DOHH2 (cell line): ENCODE data around the gene DISP2.
A peak's percentile ranks its signal among the peaks of the same experiment; 100 is the strongest.

Experiments used
- H3F3A ChIP-seq: fragments of 200-600 bp; sonication (generic), shearing (Covaris generic); 2 replicates; pipeline ENCODE4 v1.6.0; 2016; ENCODE audit warnings: antibody characterized with exemption, mild to moderate bottlenecking; ENCODE audit not compliant: control insufficient read depth, insufficient read depth
- H3K27ac ChIP-seq: fragments of 200-600 bp; sonication (generic); 2 replicates; pipeline ENCODE4 v1.5.1; 2014; ENCODE audit warnings: low read depth, mild to moderate bottlenecking, low read length, moderate library complexity
- H3K27me3 ChIP-seq: fragments of 200-600 bp; sonication (generic); 2 replicates; pipeline ENCODE4 v1.6.1; 2014; ENCODE audit warnings: mild to moderate bottlenecking, low read length, mixed read lengths; ENCODE audit not compliant: control insufficient read depth
- H3K36me3 ChIP-seq: fragments of 200-600 bp; sonication (generic); 2 replicates; pipeline ENCODE4 v1.6.1; 2014; ENCODE audit warnings: mild to moderate bottlenecking, low read length, moderate library complexity, mixed read lengths; ENCODE audit not compliant: control insufficient read depth
- H3K4me1 ChIP-seq: fragments of 200-600 bp; sonication (generic); 2 replicates; pipeline ENCODE4 v1.6.1; 2014; ENCODE audit warnings: mild to moderate bottlenecking, low read length, mixed read lengths; ENCODE audit not compliant: control insufficient read depth
- H3K4me2 ChIP-seq: fragments of 200-600 bp; sonication (generic); 2 replicates; pipeline ENCODE4 v1.6.0; 2014; ENCODE audit warnings: mild to moderate bottlenecking, low read length, moderate library complexity
- H3K4me3 ChIP-seq: fragments of 200-600 bp; sonication (generic); 2 replicates; pipeline ENCODE4 v1.5.1; 2014; ENCODE audit warnings: mild to moderate bottlenecking, low read length, mixed read lengths
- H3K79me2 ChIP-seq: fragments of 200-600 bp; sonication (generic); 2 replicates; pipeline ENCODE4 v1.6.1; 2014; ENCODE audit warnings: mild to moderate bottlenecking, low read length, mixed read lengths; ENCODE audit not compliant: control insufficient read depth
- H3K9me2 ChIP-seq: fragments of 200-600 bp; sonication (generic); replicated peaks from 2 replicates; pipeline ENCODE4 v1.6.1; 2014; ENCODE audit warnings: mild to moderate bottlenecking, low read length, mixed read lengths; ENCODE audit not compliant: control insufficient read depth
- H3K9me3 ChIP-seq: fragments of 200-600 bp; sonication (generic); 2 replicates; pipeline ENCODE4 v1.6.1; 2014; ENCODE audit warnings: antibody characterized with exemption, low read length, mixed read lengths; ENCODE audit not compliant: control insufficient read depth, insufficient read depth
- H4K20me1 ChIP-seq: fragments of 200-600 bp; sonication (generic); 2 replicates; pipeline ENCODE4 v1.6.0; 2014; ENCODE audit warnings: low read depth, mild to moderate bottlenecking, antibody characterized with exemption, low read length, moderate library complexity; ENCODE audit not compliant: control insufficient read depth, insufficient read depth
- CTCF ChIP-seq: fragments of 200-600 bp; sonication (generic); IDR thresholded peaks from one replicate; pipeline ENCODE4 v1.5.1; 2014; ENCODE audit warnings: antibody characterized with exemption, mild to moderate bottlenecking, low read depth, low read length; ENCODE audit not compliant: poor library complexity, severe bottlenecking
- EZH2phosphoT487 ChIP-seq: fragments of 200-600 bp; sonication (generic); IDR thresholded peaks from 2 replicates; pipeline ENCODE4 v1.6.1; 2017; ENCODE audit warnings: borderline replicate concordance, mild to moderate bottlenecking, antibody characterized with exemption, low read length, moderate library complexity, mixed read lengths

The DISP2 gene

DNA sequence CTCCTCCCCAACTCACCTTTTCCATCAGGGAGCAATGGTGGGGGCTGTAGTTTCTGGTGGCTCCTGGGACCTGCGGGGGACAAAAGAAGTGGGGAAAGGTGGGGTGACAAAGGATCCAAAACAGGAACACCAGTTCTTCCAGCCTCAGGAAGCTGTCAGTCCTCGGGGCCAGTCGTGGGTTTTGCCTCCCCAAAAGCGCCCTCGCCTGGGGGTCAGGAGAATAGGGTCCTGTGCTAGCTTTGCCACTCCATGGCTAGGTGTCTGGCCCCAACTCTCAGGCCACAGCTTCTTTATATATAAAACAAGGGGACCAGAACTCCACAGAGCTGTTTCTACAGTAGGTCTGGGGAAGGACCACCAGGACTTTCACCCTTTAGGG, 21.3 kb upstream of the DISP2 start:
- Histone ChIP-seq H3K4me3 (no peak overlapping the region), H3K4me1 (peaks cover 22% of the 10 kb centered on the region), H4K20me1 (no peaks in the 10 kb centered on the region), H3K4me2 (0 out of 2 replicates have a peak overlapping the region, but pooled peaks have one; percentile 28), H3F3A (no peaks in the 10 kb centered on the region), H3K9me2 (no peaks in the 10 kb centered on the region), H3K27me3 (no peaks in the 10 kb centered on the region), H3K36me3 (no peaks in the 10 kb centered on the region), H3K9me3 (no peaks in the 10 kb centered on the region), H3K79me2 (no peaks in the 10 kb centered on the region), H3K27ac (no peak overlapping the region)
- TF ChIP-seq EZH2phosphoT487, result no peak
- TF ChIP-seq CTCF, result peak; percentile 74

GRCh38 chr15:40337597-40337996, 20.4 kb upstream of the DISP2 start:
- Histone ChIP-seq H4K20me1 (no peaks in the 10 kb centered on the region), H3K9me3 (no peaks in the 10 kb centered on the region), H3K36me3 (no peaks in the 10 kb centered on the region), H3K27ac (no peak overlapping the region), H3K27me3 (no peaks in the 10 kb centered on the region), H3F3A (no peaks in the 10 kb centered on the region), H3K4me1 (peaks cover 22% of the 10 kb centered on the region), H3K4me2 (peak overlapping the region; percentile 30; the same call in 1 of the 2 replicates), H3K4me3 (no peak overlapping the region), H3K79me2 (no peaks in the 10 kb centered on the region), H3K9me2 (no peaks in the 10 kb centered on the region)
- TF ChIP-seq EZH2phosphoT487 (no peak), CTCF (no peak)

DNA sequence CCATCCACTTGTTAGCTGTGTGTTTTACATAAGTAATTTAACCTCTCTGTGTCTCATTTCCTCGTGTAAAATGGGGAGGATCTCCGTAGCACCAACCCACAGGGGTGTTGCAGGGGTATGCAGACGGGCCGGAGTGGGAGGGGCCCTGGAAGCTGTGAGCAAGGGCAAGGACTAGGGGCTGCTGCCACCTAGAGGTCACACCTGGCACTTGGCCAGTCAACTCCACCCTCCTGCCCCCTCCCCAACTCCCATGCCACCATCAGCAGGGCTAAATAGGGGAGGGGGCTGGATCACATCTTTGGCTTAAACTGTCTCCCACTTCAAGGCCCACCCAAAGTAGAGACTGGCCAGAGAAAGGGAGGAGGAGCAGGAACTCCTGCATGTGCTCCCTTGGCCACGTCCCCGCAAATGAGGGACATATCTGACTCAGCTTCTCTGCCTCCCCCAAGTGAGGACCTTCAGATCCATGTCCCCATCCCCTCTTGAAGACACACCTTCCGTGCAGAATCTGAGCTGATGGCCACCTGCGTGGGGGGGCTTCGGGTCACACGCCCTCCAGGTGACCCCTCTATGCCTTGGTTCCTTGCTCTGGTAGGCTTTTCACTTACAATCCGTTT, 19.9 kb upstream of the DISP2 start:
- Histone ChIP-seq H3K36me3 (no peaks in the 10 kb centered on the region), H4K20me1 (no peaks in the 10 kb centered on the region), H3F3A (no peaks in the 10 kb centered on the region), H3K9me3 (no peaks in the 10 kb centered on the region), H3K9me2 (no peaks in the 10 kb centered on the region), H3K4me1 (peaks cover 22% of the 10 kb centered on the region), H3K79me2 (no peaks in the 10 kb centered on the region), H3K4me2 (peak overlapping the region; percentile 30; the same call in 1 of the 2 replicates), H3K4me3 (no peak overlapping the region), H3K27ac (no peak overlapping the region), H3K27me3 (no peaks in the 10 kb centered on the region)
- TF ChIP-seq EZH2phosphoT487, result no peak
- peak; percentile 98 for TF ChIP-seq CTCF
